Activated CD4-positive, CD25-positive, alpha-beta regulatory T cell (primary cell): ENCODE results near the gene TLR3.
A peak's percentile ranks its signal among the peaks of the same experiment; 100 is the strongest.
"Not testable (repeated sequence)": the region's sequence is repeated elsewhere in the genome, so short reads cannot be mapped to it uniquely, and the experiment has no call there.

Experiments
- DNase-seq, 4 experiments: peaks; one replicate each; lab custom pipeline; 2025; lab: John Stamatoyannopoulos, UW

TLR3 gene

GRCh38 chr4:186050135-186050534 is 18.8 kb upstream of the TLR3 start:
- DNase-seq, result not testable (repeated sequence)

DNA sequence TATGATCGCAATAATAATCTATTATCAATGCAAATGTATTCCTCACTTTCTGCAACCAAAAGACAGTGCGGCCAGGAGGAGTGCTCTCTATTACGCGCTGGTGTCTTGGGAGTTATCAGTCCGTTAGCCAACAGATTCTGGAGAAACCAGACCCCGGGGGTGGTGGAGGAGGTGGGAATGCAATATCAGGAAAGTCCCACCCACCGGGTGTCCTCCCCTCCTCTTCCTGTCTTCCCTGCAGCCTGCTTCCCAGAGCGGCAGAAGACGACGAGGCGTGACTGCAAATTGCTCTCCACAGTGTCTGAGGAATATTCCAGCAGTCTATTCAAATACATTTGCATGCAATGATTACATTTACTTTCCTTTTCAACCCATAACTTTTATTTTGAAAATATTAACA is 17.9 kb upstream of the TLR3 start:
- DNase-seq, result no peak

DNA sequence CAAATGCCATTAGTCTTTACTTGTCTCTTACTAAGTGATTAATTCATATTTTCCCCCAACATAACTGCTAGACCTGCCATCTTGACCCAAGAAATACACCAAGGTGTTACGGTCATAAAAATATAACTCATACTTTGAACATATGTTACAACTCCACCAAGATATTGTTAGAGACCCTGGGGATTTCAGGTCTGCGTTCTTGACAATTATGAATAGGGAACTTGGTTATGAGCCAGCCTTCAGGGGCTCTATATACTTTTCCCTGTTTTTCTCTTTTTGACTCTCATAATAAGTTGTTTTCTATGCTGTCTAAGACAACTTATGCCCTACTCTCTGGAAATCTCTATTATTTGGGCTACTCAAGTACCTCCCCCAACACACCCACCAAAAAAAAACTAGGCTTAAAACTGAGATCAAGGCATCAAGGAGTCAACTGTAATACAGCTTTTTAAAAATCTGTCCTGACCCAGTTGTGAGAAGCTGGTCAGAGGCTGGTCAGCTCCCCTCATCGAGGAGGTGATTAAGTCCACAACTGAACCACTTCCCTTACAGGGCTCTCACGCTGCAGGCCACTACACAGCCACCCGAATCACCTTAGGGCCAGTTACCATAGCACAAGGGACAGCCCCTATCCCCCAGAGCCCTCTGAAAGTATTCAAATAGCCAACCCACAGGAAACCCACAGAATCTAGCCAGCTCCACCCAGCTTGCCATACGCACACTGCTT is 10.5 kb upstream of the TLR3 start:
- no peak for DNase-seq

GRCh38 chr4:186058980-186059316 is 10.0 kb upstream of the TLR3 start:
- no peak for DNase-seq

DNA sequence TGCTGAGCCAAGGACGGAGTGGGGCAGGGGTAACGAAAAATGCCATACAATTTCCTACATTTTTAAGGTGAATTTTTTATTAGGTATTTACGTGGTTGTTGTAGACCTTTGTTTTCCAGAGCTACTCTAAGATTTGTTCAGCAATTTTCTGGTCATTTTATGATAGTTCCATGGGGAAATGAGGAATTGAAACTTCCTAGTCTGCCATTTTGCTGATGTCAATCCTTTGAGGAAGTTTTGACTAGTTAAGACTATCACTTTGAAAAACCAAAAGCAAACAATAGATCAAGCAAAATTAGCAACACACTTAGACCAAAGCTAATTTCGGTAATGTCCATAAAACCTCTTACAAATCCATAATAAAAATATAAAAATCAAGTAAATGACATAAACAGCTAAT is 7.0 kb upstream of the TLR3 start:
- DNase-seq, result no peak

DNA sequence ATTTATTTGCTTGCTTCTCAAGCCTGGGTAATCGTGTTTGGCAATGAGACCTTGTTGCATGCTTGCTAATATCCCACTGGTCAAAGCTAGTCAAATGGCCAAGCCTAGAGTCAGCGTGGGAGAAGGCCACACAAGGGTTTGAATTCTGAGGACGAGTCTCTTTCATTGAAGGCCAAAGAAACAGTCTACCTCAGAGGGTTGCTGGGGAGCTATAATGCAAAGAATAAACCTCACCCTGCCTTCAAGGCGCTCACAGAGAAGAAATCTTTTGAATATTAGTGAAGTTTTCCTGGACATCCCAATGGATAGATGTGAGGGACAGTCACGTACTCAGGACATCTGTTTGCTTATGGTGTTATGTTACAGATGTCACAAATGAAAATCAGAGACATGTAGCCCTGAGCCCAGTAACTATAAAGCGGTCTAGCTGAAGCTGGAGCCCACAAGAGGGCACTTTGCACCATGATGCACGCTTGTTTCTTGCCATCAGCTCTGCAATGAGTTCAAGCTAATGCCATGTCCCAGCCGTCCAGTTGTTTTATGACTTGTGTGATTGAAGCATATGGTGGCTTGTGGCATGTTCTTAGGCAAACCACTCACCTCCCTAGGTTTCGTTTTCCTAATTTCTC is 1.1 kb upstream of the TLR3 start:
- DNase-seq, result no peak

- no peak for DNase-seq
Measured at GRCh38 chr4:186069729-186070128, 773 bp downstream of the TLR3 start.

DNA sequence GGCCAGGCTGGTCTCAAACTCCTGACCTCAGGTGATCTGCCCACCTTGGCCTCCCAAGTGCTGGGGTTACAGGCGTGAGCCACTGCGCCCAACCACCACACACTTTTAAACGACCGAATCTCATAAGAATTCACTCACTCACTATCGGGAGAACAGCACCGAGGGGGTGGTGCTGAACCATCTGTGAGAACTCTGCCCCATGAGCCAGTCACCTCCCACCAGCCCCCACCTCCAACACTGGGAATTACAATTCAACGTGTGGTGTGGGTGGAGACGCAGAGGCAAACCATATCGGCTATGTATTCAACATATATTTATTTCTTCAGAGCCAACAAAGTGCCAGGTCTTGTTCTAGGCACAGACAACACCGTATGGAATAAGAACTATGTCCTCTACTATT is 3.6 kb downstream of the TLR3 start:
- DNase-seq, result no peak

DNA sequence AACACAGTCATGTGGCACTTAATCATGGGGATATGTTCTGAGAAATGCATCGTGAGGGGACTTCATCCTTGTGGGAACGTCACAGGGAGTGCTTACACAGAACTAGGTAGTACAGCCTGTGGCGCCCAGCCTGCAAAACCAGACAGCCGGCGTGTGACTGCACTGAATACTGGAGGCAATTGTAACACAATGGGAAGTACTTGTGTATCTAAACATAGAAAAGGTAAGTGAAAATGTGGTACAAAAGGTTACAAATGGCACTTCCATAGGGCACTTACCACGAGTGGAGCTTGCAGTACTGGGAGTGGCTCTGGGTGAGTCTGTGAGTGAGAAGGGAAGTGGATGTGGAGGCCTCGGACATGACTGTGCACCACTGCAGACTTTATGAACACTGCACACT is 5.2 kb downstream of the TLR3 start:
- no peak for DNase-seq

- DNase-seq, result no peak
Measured at GRCh38 chr4:186078981-186079638, 10.2 kb downstream of the TLR3 start.

GRCh38 chr4:186079694-186080093 is 10.7 kb downstream of the TLR3 start:
- no peak for DNase-seq

DNA sequence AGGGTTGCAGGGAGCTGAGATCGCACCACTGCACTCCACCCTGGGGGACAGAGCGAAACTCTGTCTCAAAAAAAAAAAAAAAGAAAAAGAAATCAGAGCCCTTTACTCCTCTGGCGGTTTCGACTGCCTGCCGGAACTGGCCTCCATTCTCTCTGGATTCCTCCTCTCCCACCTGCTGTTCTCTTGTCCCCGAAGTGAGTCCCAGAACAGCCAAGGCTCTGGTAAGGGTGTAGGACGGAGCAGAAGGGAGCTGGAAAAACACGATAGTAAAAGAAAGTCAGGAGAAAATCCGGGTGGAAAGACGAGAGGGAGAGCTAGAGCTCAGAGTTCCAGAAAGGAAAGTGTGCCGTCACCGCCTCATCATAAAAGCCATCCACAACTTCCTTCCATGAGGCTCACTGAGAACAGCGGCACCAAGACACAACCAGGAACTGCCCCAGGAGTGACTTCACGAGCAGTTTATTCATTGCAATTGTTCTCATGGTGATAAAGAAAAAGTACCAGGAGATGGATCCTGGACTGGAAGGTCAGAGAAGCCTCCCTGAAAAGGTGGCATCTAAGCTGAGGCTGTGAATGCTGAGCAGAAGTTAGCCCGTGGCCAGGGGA is 12.3 kb downstream of the TLR3 start:
- DNase-seq, result no peak

DNA sequence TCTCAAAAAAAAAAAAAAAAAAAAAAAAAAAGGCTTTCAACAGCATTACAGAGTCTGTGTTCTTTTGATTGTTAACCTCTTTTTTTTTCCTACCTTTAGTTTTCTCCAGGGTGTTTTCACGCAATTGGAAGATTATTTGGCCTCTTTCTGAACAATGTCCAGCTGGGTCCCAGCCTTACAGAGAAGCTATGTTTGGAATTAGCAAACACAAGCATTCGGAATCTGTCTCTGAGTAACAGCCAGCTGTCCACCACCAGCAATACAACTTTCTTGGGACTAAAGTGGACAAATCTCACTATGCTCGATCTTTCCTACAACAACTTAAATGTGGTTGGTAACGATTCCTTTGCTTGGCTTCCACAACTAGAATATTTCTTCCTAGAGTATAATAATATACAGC is 13.3 kb downstream of the TLR3 start:
- DNase-seq, result no peak

GRCh38 chr4:186088523-186088922 is 19.6 kb downstream of the TLR3 start:
- no peak for DNase-seq

DNA sequence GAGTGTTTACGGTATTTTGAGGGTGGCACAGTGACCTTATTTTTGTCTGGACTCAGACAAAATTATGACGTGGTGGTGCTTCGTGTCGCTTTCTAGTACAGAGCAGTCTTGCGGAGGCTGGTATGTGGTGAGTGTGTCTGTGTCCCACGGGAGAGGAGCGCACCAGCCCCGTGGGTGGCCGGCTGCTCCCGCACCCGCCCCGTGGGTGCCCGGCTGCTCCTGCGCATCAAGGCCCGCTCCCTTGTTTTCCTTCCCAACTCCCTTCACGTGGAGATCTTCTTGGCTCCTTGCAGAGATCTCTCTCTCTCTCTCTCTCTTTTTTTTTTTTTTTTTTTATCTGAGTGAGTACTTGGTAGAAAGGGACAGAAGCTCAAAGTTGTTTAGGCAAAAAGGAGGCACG is 23.3 kb downstream of the TLR3 start:
- DNase-seq, result no peak

- DNase-seq, result no peak
Measured at GRCh38 chr4:186095406-186095805, 26.4 kb downstream of the TLR3 start.

DNA sequence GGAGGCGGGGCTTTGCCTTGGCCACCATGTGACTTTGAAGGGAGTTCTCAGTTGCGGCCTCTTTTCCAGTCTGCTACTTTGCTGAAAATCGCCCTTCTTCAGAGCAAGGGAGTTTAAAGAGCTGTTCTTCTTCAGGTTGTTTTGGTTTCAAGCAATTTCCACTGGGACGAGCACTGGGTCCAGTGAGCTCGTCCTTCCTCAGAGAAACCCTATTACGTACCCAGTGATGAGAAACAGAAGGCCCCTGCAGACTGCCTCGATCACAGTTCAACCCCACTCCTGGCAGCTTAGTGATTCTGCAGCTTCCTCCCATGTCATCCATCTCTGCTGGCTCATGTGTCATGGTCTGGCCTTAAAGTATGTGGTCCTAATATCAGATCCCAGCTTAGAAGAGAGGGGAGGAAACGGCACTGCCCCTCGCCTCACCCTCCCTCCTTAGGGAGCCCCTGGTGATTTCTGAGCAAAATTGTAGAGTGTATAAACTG is 27.8 kb downstream of the TLR3 start:
- no peak for DNase-seq

DNA sequence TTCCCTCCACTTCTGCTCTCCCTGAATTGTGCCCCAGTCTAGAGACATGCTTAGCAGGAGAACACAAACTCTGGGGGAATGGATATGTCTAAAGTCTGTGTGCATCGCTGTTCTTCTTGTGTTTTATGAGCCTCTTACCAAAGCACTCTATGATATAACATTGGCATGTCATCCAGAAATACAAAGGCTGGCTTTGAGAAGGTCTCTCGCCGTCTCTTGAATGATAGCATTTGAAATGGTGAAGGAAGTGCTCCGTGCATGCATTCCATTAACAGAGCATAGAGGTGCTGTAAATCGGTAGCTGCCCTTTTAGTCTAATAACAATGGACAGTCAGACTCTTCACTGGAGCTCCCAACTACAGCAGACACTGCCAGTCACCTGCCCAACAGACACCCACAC is 28.4 kb downstream of the TLR3 start:
- no peak for DNase-seq

- no peak for DNase-seq
Measured at GRCh38 chr4:186102931-186103330, 34.0 kb downstream of the TLR3 start.

- peak; percentile 3 to 11 (median 6) for DNase-seq
Measured at GRCh38 chr4:186104114-186104889, 35.3 kb downstream of the TLR3 start, which contains the start of gene FAM149A. FAM149A (plus strand) TSS chr4:186104704.

GRCh38 chr4:186104890-186105646 is 36.1 kb downstream of the TLR3 start:
- peak in 1 of 4 experiments; percentile 2 for DNase-seq
